Measurements from ENCODE around the gene RAI2.

Gene RAI2

GRCh38 chrX:17860811-17861488, at the start of gene RAI2:
Gene RAI2 (minus strand): TSS chrX:17861298. CDS start chrX:17802010, 59,288 bp downstream.
- no peak for DNase-seq (ENCODE audit: low spot score)

- DNase-seq (ENCODE audit: low spot score), result no peak
Measured at GRCh38 chrX:17888421-17888820, 27.3 kb upstream of the RAI2 start.

- no peak for DNase-seq (ENCODE audit: low spot score)
Measured at GRCh38 chrX:17882680-17883079, 21.6 kb upstream of the RAI2 start.

GRCh38 chrX:17878028-17878670, 17.1 kb upstream of the RAI2 start:
- no peak for DNase-seq (ENCODE audit: low spot score)

- no peak for DNase-seq (ENCODE audit: low spot score)
Measured at GRCh38 chrX:17876135-17876534, 15.0 kb upstream of the RAI2 start.

- DNase-seq (ENCODE audit: low spot score), result no peak
Measured at GRCh38 chrX:17869580-17869979, 8.5 kb upstream of the RAI2 start.

- no peak for DNase-seq (ENCODE audit: low spot score)
Measured at GRCh38 chrX:17861489-17862011, 452 bp upstream of the RAI2 start.

- no peak for DNase-seq (ENCODE audit: low spot score)
Measured at GRCh38 chrX:17860179-17860780, 818 bp downstream of the RAI2 start.

GRCh38 chrX:17859609-17860178, 1.4 kb downstream of the RAI2 start:
- no peak for DNase-seq (ENCODE audit: low spot score)

GRCh38 chrX:17854531-17854930, 6.6 kb downstream of the RAI2 start:
- DNase-seq (ENCODE audit: low spot score), result no peak

GRCh38 chrX:17854069-17854468, 7.0 kb downstream of the RAI2 start:
- DNase-seq (ENCODE audit: low spot score), result no peak

- DNase-seq (ENCODE audit: low spot score), result no peak
Measured at GRCh38 chrX:17851874-17852273, 9.2 kb downstream of the RAI2 start.

- no peak for DNase-seq (ENCODE audit: low spot score)
Measured at GRCh38 chrX:17848545-17849265, 12.4 kb downstream of the RAI2 start.

- no peak for DNase-seq (ENCODE audit: low spot score)
Measured at GRCh38 chrX:17846045-17846444, 15.1 kb downstream of the RAI2 start.

GRCh38 chrX:17844236-17844635, 16.9 kb downstream of the RAI2 start:
- no peak for DNase-seq (ENCODE audit: low spot score)

- DNase-seq (ENCODE audit: low spot score), result no peak
Measured at GRCh38 chrX:17842769-17843525, 18.2 kb downstream of the RAI2 start.

GRCh38 chrX:17839269-17839668, 21.8 kb downstream of the RAI2 start:
- DNase-seq (ENCODE audit: low spot score), result no peak

- DNase-seq (ENCODE audit: low spot score), result no peak
Measured at GRCh38 chrX:17836830-17837229, 24.3 kb downstream of the RAI2 start.

- DNase-seq (ENCODE audit: low spot score), result no peak
Measured at GRCh38 chrX:17833954-17834353, 27.1 kb downstream of the RAI2 start.

- DNase-seq (ENCODE audit: low spot score), result no peak
Measured at GRCh38 chrX:17831255-17831654, 29.8 kb downstream of the RAI2 start.

GRCh38 chrX:17830211-17830610, 30.9 kb downstream of the RAI2 start:
- no peak for DNase-seq (ENCODE audit: low spot score)

Data from putamen (tissue), 1 donor.